GM12892 (cell line): Measurements from ENCODE around the gene CPHXL.

ENCODE experiments used
- POLR2A ChIP-seq: IDR thresholded peaks from 2 replicates; pipeline ENCODE4 v1.6.1; 2011; ENCODE audit warnings: low read depth, low read length, control low read depth
- POLR2AphosphoS5 ChIP-seq: IDR thresholded peaks from 2 replicates; pipeline ENCODE4 v1.6.1; 2011; ENCODE audit warnings: low read depth, low read length, control low read depth
- TAF1 ChIP-seq: IDR thresholded peaks from 2 replicates; pipeline ENCODE4 v1.6.1; 2011; ENCODE audit warnings: low read depth, mild to moderate bottlenecking, control low read depth, low read length, borderline replicate concordance

DNA sequence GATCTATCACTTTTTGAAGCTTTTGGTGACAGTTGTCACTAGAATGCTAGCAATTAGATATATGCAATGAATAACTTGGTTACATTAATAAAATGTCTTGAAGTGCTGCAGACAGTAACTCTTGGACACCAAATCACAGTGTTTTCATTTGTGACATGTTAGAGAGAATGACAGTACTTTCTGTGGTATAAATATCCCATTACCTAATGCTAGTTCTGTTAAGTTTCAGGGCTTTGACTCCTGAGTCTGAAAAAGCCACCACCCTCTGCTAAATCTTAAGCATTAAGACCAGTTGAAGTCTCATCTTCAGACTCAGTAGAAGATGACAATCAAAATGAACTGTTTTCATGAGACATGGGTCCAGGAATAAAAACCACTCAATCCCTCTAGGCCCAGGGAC lies 38.9 kb downstream of the CPHXL start:
- TF ChIP-seq POLR2A (no peak), TAF1 (no peak), POLR2AphosphoS5 (no peak)
